Keratinocyte (primary cell): ENCODE data around the gene SYNE1. TPM values are rescaled to one million over a fixed set of nuclear protein-coding genes. Genes with fewer than 3 reads are reported as not detected.

Experiments
- DNase-seq: peaks from one replicate; pipeline ENCODE4 v3.0.0-alpha.2; 2011; ENCODE audit warnings: low read depth, missing footprints, low spot score
- FAIRE-seq: peaks from 2 replicates; lab custom pipeline; 2011; peaks lifted over from hg19 to GRCh38; lab: Jason Lieb, UNC
- H2AFZ ChIP-seq: 2 replicates; pipeline ENCODE4 v1.6.0; 2012; ENCODE audit warnings: low read length, control low read depth, inconsistent platforms; ENCODE audit not compliant: control insufficient read depth
- H3K27ac ChIP-seq: 2 replicates; pipeline ENCODE4 v1.5.1; 2011; ENCODE audit warnings: low read length; ENCODE audit not compliant: control insufficient read depth, insufficient read depth
- H3K27me3 ChIP-seq: 3 replicates; pipeline ENCODE4 v1.6.0; 2011; ENCODE audit warnings: low read length; ENCODE audit not compliant: control insufficient read depth, insufficient read depth; ENCODE audit errors: extremely low read depth
- H3K36me3 ChIP-seq, 2 experiments: 2 replicates in 1 of 2; 3 replicates in 1 of 2; pipeline ENCODE4 v1.5.1; 2011; ENCODE audit warnings: low read length in 2 of 2, mild to moderate bottlenecking in 1 of 2; ENCODE audit not compliant: control insufficient read depth in 2 of 2, insufficient read depth in 2 of 2; ENCODE audit errors: extremely low read depth in 1 of 2
- H3K4me1 ChIP-seq: 3 replicates; pipeline ENCODE4 v1.5.1; 2011; ENCODE audit warnings: low read length; ENCODE audit not compliant: control insufficient read depth, insufficient read depth; ENCODE audit errors: extremely low read depth
- H3K4me2 ChIP-seq: 3 replicates; pipeline ENCODE4 v1.6.0; 2011; ENCODE audit warnings: low read depth, low read length; ENCODE audit not compliant: control insufficient read depth, insufficient read depth; ENCODE audit errors: extremely low read depth
- H3K4me3 ChIP-seq, 3 experiments: fragments of 200-600 bp in 1 of 3; sonication (generic) in 1 of 3; 2 replicates in 2 of 3; 3 replicates in 1 of 3; pipeline ENCODE4 v1.5.1; 2011 to 2016; ENCODE audit warnings: low read length in 3 of 3, mild to moderate bottlenecking in 3 of 3, control low read depth in 2 of 3, inconsistent platforms in 1 of 3, low read depth in 1 of 3, mixed read lengths in 1 of 3, mixed run types in 1 of 3, moderate library complexity in 1 of 3; ENCODE audit not compliant: control insufficient read depth in 2 of 3, insufficient read depth in 2 of 3; ENCODE audit errors: extremely low read depth in 1 of 3
- H3K79me2 ChIP-seq: 2 replicates; pipeline ENCODE4 v1.6.0; 2012; ENCODE audit warnings: low read length; ENCODE audit not compliant: control insufficient read depth, insufficient read depth
- H3K9ac ChIP-seq: 3 replicates; pipeline ENCODE4 v1.6.0; 2011; ENCODE audit warnings: low read length; ENCODE audit not compliant: control insufficient read depth, insufficient read depth; ENCODE audit errors: extremely low read depth
- H3K9me1 ChIP-seq: 3 replicates; pipeline ENCODE4 v1.6.0; 2011; ENCODE audit warnings: low read length; ENCODE audit not compliant: control insufficient read depth, insufficient read depth; ENCODE audit errors: extremely low read depth
- H3K9me3 ChIP-seq: 2 replicates; pipeline ENCODE4 v1.5.1; 2012; ENCODE audit warnings: low read depth, low read length; ENCODE audit not compliant: control insufficient read depth
- H4K20me1 ChIP-seq: 3 replicates; pipeline ENCODE4 v1.6.0; 2011; ENCODE audit warnings: low read length; ENCODE audit not compliant: control insufficient read depth, insufficient read depth; ENCODE audit errors: extremely low read depth
- EZH2 ChIP-seq: IDR thresholded peaks from one replicate; pipeline ENCODE4 v1.6.1; 2012; ENCODE audit warnings: inconsistent platforms, mild to moderate bottlenecking, low read length, moderate library complexity
- dilution Hi-C: fragments of 300-500 bp; cut with MboI; formaldehyde crosslinking; loops from one replicate; pipeline ENCODE4 v1.7.0; 2020; ENCODE audit warnings: low sequenced_read_pairs; ENCODE audit not compliant: extremely low pct_ligation_motif_present
- polyA plus RNA-seq, 5 experiments: library from polyadenylated mRNA; depleted of rRNA in 3 of 5; stranded (reverse) in 3 of 5; stranded (forward) in 1 of 5; unstranded in 1 of 5; fragments of >200 nt; gene quantifications; 1 replicate in 1 of 5; 2 replicates in 3 of 5; 3 replicates in 1 of 5; pipeline versions ENCODE4 v1.2.1 to v1.2.3, GENCODE V29; 2011 to 2012; ENCODE audit warnings: missing spikeins in 2 of 5, low read depth in 1 of 5, low replicate concordance in 1 of 5
- small RNA-seq, 3 experiments: library from RNA; depleted of rRNA; stranded (forward); fragments of <200 nt; gene quantifications; one replicate each; pipeline ENCODE3, GENCODE V24; 2012; ENCODE audit warnings: low read depth in 3 of 3, low replicate concordance in 1 of 3; ENCODE audit not compliant: insufficient read length in 3 of 3
- TF ChIP-seq, protein P1 (sequence below), 3 experiments: IDR thresholded peaks in 1 of 3; conservative IDR thresholded peaks in 1 of 3; optimal IDR thresholded peaks in 1 of 3; 2 replicates in 2 of 3; 3 replicates in 1 of 3; pipeline versions ENCODE3 to v1.5.1; 2011; ENCODE audit warnings: low read length in 3 of 3, mild to moderate bottlenecking in 3 of 3, moderate library complexity in 2 of 3, control low read depth in 1 of 3, inconsistent platforms in 1 of 3; ENCODE audit not compliant: insufficient read depth in 2 of 3; ENCODE audit errors: extremely low read depth in 1 of 3

The SYNE1 gene
- polyA plus RNA-seq, 1 donor (not counting 4 experiments of a cell fraction or from before 2014, with no cell fraction given) = 4.0 TPM

DNA sequence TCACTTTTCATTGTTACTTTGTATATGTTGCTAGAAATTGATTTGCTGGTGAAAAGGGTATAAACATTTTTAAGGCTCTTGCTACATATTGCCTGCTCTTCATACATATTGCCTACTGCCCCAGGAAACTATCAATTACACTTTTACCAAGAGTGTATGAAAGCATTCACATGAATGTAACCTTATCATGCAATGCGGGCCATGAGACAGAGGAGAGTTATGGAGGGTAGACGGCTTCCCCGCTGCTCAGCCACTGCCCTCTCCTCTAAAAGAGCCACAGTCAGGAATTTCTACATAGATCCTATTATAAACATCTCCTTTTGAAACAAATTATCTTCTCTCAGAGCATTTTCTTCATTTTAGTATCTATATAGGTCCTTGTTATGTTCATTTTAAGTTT, 565.3 kb downstream of the SYNE1 start:
- Histone ChIP-seq H3K79me2 (no peaks in the 10 kb centered on the region), H3K36me3 (no peaks in the 10 kb centered on the region), H3K9me3 (no peaks in the 10 kb centered on the region), H3K27ac (no peak overlapping the region), H3K4me2 (no peak overlapping the region), H3K4me3 (no peak overlapping the region), H3K27me3 (no peaks in the 10 kb centered on the region), H2AFZ (no peak overlapping the region), H3K4me1 (no peaks in the 10 kb centered on the region), H3K9ac (no peak overlapping the region), H4K20me1 (no peaks in the 10 kb centered on the region), H3K9me1 (no peaks in the 10 kb centered on the region)
- TF ChIP-seq EZH2 = no peak
- TF ChIP-seq, protein P1, sequence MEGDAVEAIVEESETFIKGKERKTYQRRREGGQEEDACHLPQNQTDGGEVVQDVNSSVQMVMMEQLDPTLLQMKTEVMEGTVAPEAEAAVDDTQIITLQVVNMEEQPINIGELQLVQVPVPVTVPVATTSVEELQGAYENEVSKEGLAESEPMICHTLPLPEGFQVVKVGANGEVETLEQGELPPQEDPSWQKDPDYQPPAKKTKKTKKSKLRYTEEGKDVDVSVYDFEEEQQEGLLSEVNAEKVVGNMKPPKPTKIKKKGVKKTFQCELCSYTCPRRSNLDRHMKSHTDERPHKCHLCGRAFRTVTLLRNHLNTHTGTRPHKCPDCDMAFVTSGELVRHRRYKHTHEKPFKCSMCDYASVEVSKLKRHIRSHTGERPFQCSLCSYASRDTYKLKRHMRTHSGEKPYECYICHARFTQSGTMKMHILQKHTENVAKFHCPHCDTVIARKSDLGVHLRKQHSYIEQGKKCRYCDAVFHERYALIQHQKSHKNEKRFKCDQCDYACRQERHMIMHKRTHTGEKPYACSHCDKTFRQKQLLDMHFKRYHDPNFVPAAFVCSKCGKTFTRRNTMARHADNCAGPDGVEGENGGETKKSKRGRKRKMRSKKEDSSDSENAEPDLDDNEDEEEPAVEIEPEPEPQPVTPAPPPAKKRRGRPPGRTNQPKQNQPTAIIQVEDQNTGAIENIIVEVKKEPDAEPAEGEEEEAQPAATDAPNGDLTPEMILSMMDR (optimal IDR thresholded peaks at IDR 0.05 in 1 of 3, IDR thresholded peaks at IDR 0.05 in 1 of 3, conservative IDR thresholded peaks at IDR 0.05 in 1 of 3; ENCODE audit: extremely low read depth in 1 of 3, insufficient read depth in 2 of 3, low read length in 3 of 3) = no peak
- dilution Hi-C loops = loop anchor here (10.0 kb wide), 1 partner anchor 77 kb away; no protein-coding TSS in a partner anchor
- DNase-seq (no peak), FAIRE-seq (no peak)

Small RNA genes lying within 50 kb of the gene (small RNA-seq; reads per million reads assigned to genes)
- 0 reads per million in 3 experiments for gene RNA5SP223

Other genes with a start within 250 kb of the SYNE1 start
- gene MYCT1, start 60.5 kb upstream of the SYNE1 start, polyA plus RNA-seq = 0.05 to 0.06 TPM (median 0.05 TPM) in 3 replicates
- not detected in 3 replicates for gene VIP, start 113.4 kb upstream of the SYNE1 start, polyA plus RNA-seq